Osteoblast (primary cell): ENCODE results near the gene GAL3ST2. TPM values are rescaled to one million over a fixed set of nuclear protein-coding genes. Genes with fewer than 3 reads are reported as not detected.

Source experiments
- DNase-seq: peaks from one replicate; pipeline ENCODE4 v3.0.0; 2011; ENCODE audit warnings: low spot score, mixed read lengths; ENCODE audit not compliant: insufficient read length; ENCODE audit errors: missing footprints
- H2AFZ ChIP-seq: 2 replicates; pipeline ENCODE4 v1.6.0; 2011; ENCODE audit warnings: mild to moderate bottlenecking, low read length
- H3K27ac ChIP-seq: 2 replicates; pipeline ENCODE4 v1.5.1; 2011; ENCODE audit warnings: mild to moderate bottlenecking, low read depth, low read length, moderate library complexity
- H3K27me3 ChIP-seq: 2 replicates; pipeline ENCODE4 v1.6.0; 2012; ENCODE audit warnings: mild to moderate bottlenecking, control low read depth, inconsistent platforms, low read length, moderate library complexity; ENCODE audit not compliant: insufficient read depth
- H3K36me3 ChIP-seq: 2 replicates; pipeline ENCODE4 v1.5.1; 2011; ENCODE audit warnings: mild to moderate bottlenecking, low read length, control low read depth, moderate library complexity; ENCODE audit not compliant: insufficient read depth
- H3K4me1 ChIP-seq: 2 replicates; pipeline ENCODE4 v1.5.1; 2011; ENCODE audit warnings: mild to moderate bottlenecking, low read length, control low read depth, moderate library complexity; ENCODE audit not compliant: insufficient read depth
- H3K4me2 ChIP-seq: 2 replicates; pipeline ENCODE4 v1.6.0; 2011; ENCODE audit warnings: mild to moderate bottlenecking, low read length; ENCODE audit not compliant: insufficient read depth
- H3K4me3 ChIP-seq: fragments of 200-600 bp; sonication (generic); 3 replicates; pipeline ENCODE4 v1.5.1; 2012; ENCODE audit warnings: mild to moderate bottlenecking, low read length, inconsistent platforms; ENCODE audit not compliant: insufficient read depth
- H3K79me2 ChIP-seq: 2 replicates; pipeline ENCODE4 v1.6.0; 2012; ENCODE audit warnings: mild to moderate bottlenecking, low read length, control low read depth, inconsistent platforms; ENCODE audit not compliant: insufficient read depth
- H3K9me3 ChIP-seq: 2 replicates; pipeline ENCODE4 v1.5.1; 2011; ENCODE audit warnings: low read depth, low read length, control low read depth
- H4K20me1 ChIP-seq: 2 replicates; pipeline ENCODE4 v1.6.0; 2012; ENCODE audit warnings: mild to moderate bottlenecking, low read length, control low read depth; ENCODE audit not compliant: insufficient read depth
- total RNA-seq: library from RNA; depleted of rRNA; stranded (reverse); fragments of >200 nt; gene quantifications from 2 replicates; pipeline ENCODE4 v1.2.3, GENCODE V29; 2012
- TF ChIP-seq, protein P1 (sequence below): IDR thresholded peaks from 2 replicates; pipeline ENCODE4 v1.5.1; 2011; ENCODE audit warnings: mild to moderate bottlenecking, low read depth, low read length, moderate library complexity; ENCODE audit errors: extremely low read depth

GAL3ST2 gene
- total RNA-seq, 1 donor, result 0.36 TPM

- Histone ChIP-seq H2AFZ (peak within 1 kb of the TSS; percentile 90), H3K27me3 (no peaks in the 10 kb centered on the region), H3K9me3 (no peaks in the 10 kb centered on the region), H3K79me2 (peaks cover 22% of the 10 kb centered on the region), H3K27ac (peak within 1 kb of the TSS; percentile 71), H3K4me2 (peak within 1 kb of the TSS; percentile 89), H4K20me1 (peaks cover 20% of the 10 kb centered on the region), H3K4me3 (peak within 1 kb of the TSS; percentile 91), H3K36me3 (no peaks in the 10 kb centered on the region), H3K4me1 (peaks cover 7% of the 10 kb centered on the region)
- DNase-seq, result peak; percentile 99
- TF ChIP-seq, protein P1, sequence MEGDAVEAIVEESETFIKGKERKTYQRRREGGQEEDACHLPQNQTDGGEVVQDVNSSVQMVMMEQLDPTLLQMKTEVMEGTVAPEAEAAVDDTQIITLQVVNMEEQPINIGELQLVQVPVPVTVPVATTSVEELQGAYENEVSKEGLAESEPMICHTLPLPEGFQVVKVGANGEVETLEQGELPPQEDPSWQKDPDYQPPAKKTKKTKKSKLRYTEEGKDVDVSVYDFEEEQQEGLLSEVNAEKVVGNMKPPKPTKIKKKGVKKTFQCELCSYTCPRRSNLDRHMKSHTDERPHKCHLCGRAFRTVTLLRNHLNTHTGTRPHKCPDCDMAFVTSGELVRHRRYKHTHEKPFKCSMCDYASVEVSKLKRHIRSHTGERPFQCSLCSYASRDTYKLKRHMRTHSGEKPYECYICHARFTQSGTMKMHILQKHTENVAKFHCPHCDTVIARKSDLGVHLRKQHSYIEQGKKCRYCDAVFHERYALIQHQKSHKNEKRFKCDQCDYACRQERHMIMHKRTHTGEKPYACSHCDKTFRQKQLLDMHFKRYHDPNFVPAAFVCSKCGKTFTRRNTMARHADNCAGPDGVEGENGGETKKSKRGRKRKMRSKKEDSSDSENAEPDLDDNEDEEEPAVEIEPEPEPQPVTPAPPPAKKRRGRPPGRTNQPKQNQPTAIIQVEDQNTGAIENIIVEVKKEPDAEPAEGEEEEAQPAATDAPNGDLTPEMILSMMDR, result no peak
Observed at GRCh38 chr2:241734467-241735208, 42.0 kb upstream of the GAL3ST2 start, which contains the start of gene D2HGDH. Gene D2HGDH, plus strand, starts transcription at chr2:241734630. Its CDS starts 595 bp downstream, at chr2:241735225.

DNA sequence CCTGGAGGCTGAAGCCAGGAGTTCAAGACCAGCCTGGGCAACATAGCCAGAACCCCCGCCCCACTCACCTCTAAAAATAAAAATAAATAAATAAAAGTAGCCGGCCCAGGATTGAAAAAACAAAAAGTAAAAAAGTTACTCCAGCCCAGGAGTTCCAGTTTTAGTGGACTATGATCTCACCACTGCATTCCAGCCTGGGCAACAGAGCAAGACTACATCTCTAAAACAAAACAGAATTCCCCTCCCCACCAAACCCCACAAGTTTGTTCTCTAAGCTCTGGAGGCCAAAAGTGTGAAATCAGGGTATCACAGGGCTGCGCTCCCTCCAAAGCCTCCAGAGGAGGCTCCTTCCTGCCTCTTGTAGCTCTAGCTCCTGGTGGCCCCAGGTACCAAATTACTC, 40.5 kb upstream of the GAL3ST2 start:
- no peaks in the 10 kb centered on the region for H3K27me3 ChIP-seq
- no peak overlapping the region for H3K4me2 ChIP-seq
- peaks cover 20% of the 10 kb centered on the region for H3K4me1 ChIP-seq
- no peaks in the 10 kb centered on the region for H3K36me3 ChIP-seq
- H3K79me2 ChIP-seq, result peaks cover 30% of the 10 kb centered on the region
- H3K4me3 ChIP-seq, result no peak overlapping the region
- H3K27ac ChIP-seq, result no peak overlapping the region
- H4K20me1 ChIP-seq, result peaks cover 31% of the 10 kb centered on the region
- TF ChIP-seq, protein P1, result no peak
- H2AFZ ChIP-seq, result no peak overlapping the region
- H3K9me3 ChIP-seq, result no peaks in the 10 kb centered on the region
- peak; percentile 80 for DNase-seq

GRCh38 chr2:241738040-241738686, 38.5 kb upstream of the GAL3ST2 start:
- Histone ChIP-seq H3K27me3 (no peaks in the 10 kb centered on the region), H3K9me3 (no peaks in the 10 kb centered on the region), H3K4me1 (peaks cover 22% of the 10 kb centered on the region), H3K79me2 (peaks cover 40% of the 10 kb centered on the region), H3K27ac (no peak overlapping the region), H3K4me2 (no peak overlapping the region), H3K4me3 (no peak overlapping the region), H2AFZ (no peak overlapping the region), H4K20me1 (peaks cover 45% of the 10 kb centered on the region), H3K36me3 (no peaks in the 10 kb centered on the region)
- TF ChIP-seq, protein P1, result no peak
- DNase-seq, result no peak

DNA sequence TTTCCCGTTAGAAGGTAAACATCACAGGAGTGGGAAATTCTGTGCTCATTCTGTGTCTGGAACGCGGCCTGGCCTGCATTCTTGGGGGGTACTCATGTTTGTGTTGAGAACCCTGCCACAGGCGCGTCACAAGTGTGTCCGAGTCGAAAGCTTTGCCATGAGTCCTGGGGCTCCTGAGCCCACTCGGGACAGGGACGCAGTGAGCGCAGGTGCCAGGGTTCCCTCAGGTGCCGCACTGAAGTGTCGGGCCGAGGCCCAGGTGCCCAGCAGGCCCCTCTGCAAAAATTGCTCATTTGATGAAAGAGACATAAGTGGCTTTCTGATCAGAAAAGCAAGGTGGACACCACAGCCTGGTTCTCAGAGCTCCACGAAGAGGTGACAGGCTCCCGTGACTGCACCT, 37.4 kb upstream of the GAL3ST2 start:
- Histone ChIP-seq H4K20me1 (peaks cover 55% of the 10 kb centered on the region), H3K4me1 (peaks cover 19% of the 10 kb centered on the region), H3K79me2 (peaks cover 40% of the 10 kb centered on the region), H2AFZ (no peak overlapping the region), H3K9me3 (no peaks in the 10 kb centered on the region), H3K36me3 (peaks cover 10% of the 10 kb centered on the region), H3K27ac (peak overlapping the region; percentile 57), H3K27me3 (no peaks in the 10 kb centered on the region), H3K4me3 (no peak overlapping the region), H3K4me2 (no peak overlapping the region)
- TF ChIP-seq, protein P1, result no peak
- DNase-seq, result no peak
